RWPE1 (cell line): ENCODE results near the gene C1orf174.

Experiments used
- CTCF ChIA-PET: fragments of 350-600 bp; sonication (Branson Sonifier 250); formaldehyde crosslinking; extraction: SDS; loops from one replicate; lab custom pipeline; 2021; lab: Yijun Ruan, JAX
- POLR2A ChIA-PET: fragments of 400-600 bp; formaldehyde crosslinking; extraction: SDS; loops from one replicate; lab custom pipeline; 2020; ENCODE audit warnings: antibody characterized with exemption; ENCODE audit not compliant: low non-redundant PET; lab: Yijun Ruan, JAX
- DNase-seq: peaks from one replicate; pipeline ENCODE4 v3.0.0; 2012; ENCODE audit warnings: low spot score
- H3K27ac ChIP-seq: fragments of 450-650 bp; 2 replicates; pipeline ENCODE4 v1.5.1; 2017
- CTCF ChIP-seq: fragments of 450-650 bp; conservative IDR thresholded peaks from 2 replicates; pipeline ENCODE4 v1.5.1; 2017; ENCODE audit warnings: low read depth, mild to moderate bottlenecking

C1orf174 gene

DNA sequence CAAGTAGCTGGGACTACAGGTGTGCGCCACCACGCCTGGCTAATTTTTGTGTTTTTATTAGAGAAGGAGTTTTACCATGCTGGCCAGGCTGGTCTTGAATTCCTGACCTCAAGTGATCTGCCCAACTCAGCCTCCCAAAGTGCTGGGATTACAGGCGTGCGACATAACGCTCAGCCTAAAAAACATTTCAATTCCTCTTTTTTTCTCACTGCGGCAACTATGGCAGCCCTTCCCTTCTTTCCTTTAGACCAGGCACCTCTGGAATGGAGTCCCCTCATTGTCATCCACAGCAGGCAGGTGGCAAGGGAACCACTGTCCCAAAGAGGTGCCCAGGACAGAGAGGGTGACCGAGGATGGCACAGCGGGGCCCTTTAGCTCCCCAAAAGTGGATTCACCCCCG is 57.2 kb downstream of the C1orf174 start:
- H3K27ac ChIP-seq = no peak overlapping the region
- no peak for DNase-seq
- CTCF ChIA-PET = no interaction called here
- TF ChIP-seq CTCF = no peak
- POLR2A ChIA-PET = no interaction called here

DNA sequence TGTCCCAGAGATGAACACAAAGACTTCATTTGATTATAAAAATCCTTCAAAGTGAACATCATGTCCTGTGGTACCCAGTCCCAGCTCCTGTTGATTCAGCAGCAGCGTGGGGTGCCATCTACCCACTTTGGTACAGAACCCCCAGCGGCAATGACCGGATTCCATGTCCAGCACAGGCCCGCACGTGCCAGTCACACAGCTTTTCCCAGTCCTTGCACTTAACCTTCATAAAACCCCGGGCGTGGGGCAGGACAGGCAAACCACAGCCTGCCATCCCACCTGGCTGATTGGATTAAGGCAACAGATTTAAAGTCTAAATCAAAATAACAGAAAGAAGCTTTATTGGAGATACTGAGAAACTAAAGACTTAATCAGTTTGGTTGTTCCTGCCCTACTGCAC is 58.6 kb downstream of the C1orf174 start:
- DNase-seq = no peak
- ChIA-PET POLR2A (no interaction called here), CTCF (no interaction called here)
- H3K27ac ChIP-seq = no peak overlapping the region
- TF ChIP-seq CTCF = no peak
